Measurements from ENCODE around the gene FOXC2.

Gene FOXC2

DNA sequence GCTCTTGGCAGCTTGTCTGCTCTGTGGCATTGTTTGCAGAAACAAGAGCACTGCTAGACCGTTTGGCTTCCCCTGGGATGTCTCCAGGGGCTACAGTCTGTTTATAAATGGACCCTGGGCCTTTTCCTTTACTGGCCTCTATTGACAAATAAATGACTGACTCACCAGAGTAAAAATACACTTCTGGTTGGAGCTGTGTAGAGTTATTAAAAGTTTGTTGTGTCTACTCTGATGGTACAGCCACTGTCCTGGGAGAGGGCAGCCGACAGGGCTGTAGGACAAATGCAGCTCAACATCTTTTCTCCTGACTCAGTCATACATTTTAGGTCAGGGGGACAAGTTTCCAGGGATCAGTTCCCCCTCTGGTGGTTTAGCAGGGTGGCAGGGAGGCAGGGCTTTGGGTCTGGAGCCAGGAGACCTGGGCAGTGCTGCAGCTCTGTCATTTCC, 41.7 kb downstream of the FOXC2 start:
- Histone ChIP-seq H3K27me3 (ENCODE audit: control insufficient read depth in 1 of 2, insufficient read depth in 2 of 2, low read length in 2 of 2) (peaks cover 0 to 23% of the 10 kb centered on the region in 2 donors), H3K36me3 (ENCODE audit: control insufficient read depth in 2 of 2, insufficient read depth in 2 of 2, low read length in 2 of 2) (no peaks in the 10 kb centered on the region), H3K27ac (ENCODE audit: low read length) (no peak overlapping the region), H3K9ac (ENCODE audit: low read length in 2 of 2) (no peak overlapping the region), H3K4me3 (ENCODE audit: low read length in 2 of 2) (no peak overlapping the region), H3K4me1 (ENCODE audit: control insufficient read depth, insufficient read depth, low read length) (peaks cover 8% of the 10 kb centered on the region), H3K9me3 (ENCODE audit: control insufficient read depth in 2 of 2, low read length in 2 of 2) (no peaks in the 10 kb centered on the region)

DNA sequence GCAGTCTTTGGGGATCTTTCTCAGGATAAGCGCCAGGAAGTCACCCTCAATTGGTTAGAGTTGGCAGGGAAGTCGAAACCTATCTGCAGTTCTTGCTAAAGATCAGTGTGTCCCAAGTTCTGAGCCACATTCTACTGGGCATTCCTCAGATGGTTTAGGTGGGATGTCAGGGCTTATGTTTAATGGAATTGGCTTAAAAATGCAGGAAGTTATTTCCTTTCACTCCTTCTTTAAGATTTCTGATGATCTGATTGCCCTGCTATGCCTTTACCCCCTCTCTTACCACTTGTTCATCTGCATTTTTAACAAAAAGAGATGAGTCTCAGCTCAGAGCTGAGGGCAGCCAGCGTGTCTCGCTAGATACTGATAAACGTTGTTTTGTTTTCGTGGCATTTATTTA, 42.5 kb downstream of the FOXC2 start:
- peaks cover 0 to 20% of the 10 kb centered on the region in 2 donors for H3K27me3 ChIP-seq (ENCODE audit: control insufficient read depth in 1 of 2, insufficient read depth in 2 of 2, low read length in 2 of 2)
- H3K9ac ChIP-seq (ENCODE audit: low read length in 2 of 2): no peak overlapping the region
- no peak overlapping the region for H3K27ac ChIP-seq (ENCODE audit: low read length)
- no peaks in the 10 kb centered on the region for H3K9me3 ChIP-seq (ENCODE audit: control insufficient read depth in 2 of 2, low read length in 2 of 2)
- peaks cover 8% of the 10 kb centered on the region for H3K4me1 ChIP-seq (ENCODE audit: control insufficient read depth, insufficient read depth, low read length)
- H3K36me3 ChIP-seq (ENCODE audit: control insufficient read depth in 2 of 2, insufficient read depth in 2 of 2, low read length in 2 of 2): no peaks in the 10 kb centered on the region
- no peak overlapping the region for H3K4me3 ChIP-seq (ENCODE audit: low read length in 2 of 2)

DNA sequence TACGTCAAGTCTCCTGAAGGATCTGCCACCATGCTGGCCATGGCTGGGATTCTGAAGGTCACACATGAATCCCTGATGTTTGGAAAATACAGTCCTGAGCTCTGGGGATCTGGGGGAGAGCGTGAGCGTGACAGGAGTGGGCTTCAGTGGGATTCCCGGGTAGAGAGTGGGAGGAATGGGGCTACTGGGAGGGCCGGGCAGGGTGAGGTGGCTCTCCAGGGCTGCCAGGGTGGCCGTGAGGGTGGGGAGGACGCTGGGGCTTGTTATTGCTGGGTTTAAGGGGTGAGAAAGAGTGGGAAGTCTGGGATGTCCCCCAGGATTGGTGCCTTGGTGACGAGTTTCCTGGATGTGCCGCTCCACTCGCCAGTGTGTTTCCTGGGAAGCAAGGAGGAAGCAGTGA, 43.0 kb downstream of the FOXC2 start:
- H3K27me3 ChIP-seq (ENCODE audit: control insufficient read depth in 1 of 2, insufficient read depth in 2 of 2, low read length in 2 of 2): peaks cover 0 to 19% of the 10 kb centered on the region in 2 donors
- no peak overlapping the region for H3K4me3 ChIP-seq (ENCODE audit: low read length in 2 of 2)
- no peak overlapping the region for H3K27ac ChIP-seq (ENCODE audit: low read length)
- peaks cover 8% of the 10 kb centered on the region for H3K4me1 ChIP-seq (ENCODE audit: control insufficient read depth, insufficient read depth, low read length)
- no peaks in the 10 kb centered on the region for H3K9me3 ChIP-seq (ENCODE audit: control insufficient read depth in 2 of 2, low read length in 2 of 2)
- H3K9ac ChIP-seq (ENCODE audit: low read length in 2 of 2): no peak overlapping the region
- no peaks in the 10 kb centered on the region for H3K36me3 ChIP-seq (ENCODE audit: control insufficient read depth in 2 of 2, insufficient read depth in 2 of 2, low read length in 2 of 2)

DNA sequence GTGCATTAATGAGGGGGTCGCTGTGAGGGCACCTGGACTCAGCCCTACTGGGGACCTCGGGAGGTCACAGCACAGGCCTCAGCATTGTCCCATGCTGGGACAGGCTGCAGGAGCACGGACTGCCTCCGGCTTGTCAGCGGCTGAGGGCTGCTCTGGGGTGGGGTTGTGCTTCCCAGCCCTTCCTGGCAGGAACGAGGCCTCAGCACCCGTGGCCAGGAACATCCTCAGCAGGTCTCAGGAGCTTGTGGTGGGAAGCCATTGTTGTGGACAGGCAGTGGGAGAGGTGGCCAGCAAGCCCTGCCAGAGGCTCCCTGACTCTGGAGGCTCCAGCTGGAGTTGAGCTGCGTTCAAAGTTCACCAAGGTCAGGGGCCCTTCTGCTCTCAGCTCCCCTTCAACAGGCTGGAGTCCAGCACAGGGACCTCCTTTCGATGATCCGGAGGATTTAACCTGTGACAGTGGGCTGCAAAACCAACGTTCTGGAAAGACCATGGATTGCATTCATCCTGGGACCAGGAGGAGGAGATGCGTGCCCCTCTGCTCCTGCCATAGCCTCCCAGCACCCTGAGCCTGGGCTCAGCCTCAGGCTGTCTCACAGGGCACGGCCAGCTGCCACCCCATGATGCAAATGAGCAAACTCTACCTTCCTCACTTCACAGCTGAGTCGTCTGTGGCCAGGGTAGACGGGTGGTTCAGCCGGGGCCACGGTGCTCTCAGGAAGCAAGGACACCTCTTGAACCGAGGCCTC, 44.3 kb downstream of the FOXC2 start:
- H3K27me3 ChIP-seq (ENCODE audit: control insufficient read depth in 1 of 2, insufficient read depth in 2 of 2, low read length in 2 of 2): peaks cover 0 to 18% of the 10 kb centered on the region in 2 donors
- H3K27ac ChIP-seq (ENCODE audit: low read length): no peak overlapping the region
- H3K36me3 ChIP-seq (ENCODE audit: control insufficient read depth in 2 of 2, insufficient read depth in 2 of 2, low read length in 2 of 2): no peaks in the 10 kb centered on the region
- peak overlapping the region in 1 of 2 donors; percentile 15 for H3K4me3 ChIP-seq (ENCODE audit: low read length in 2 of 2)
- no peak overlapping the region for H3K9ac ChIP-seq (ENCODE audit: low read length in 2 of 2)
- peaks cover 8% of the 10 kb centered on the region for H3K4me1 ChIP-seq (ENCODE audit: control insufficient read depth, insufficient read depth, low read length)
- peaks cover 0 to 2% of the 10 kb centered on the region in 2 donors for H3K9me3 ChIP-seq (ENCODE audit: control insufficient read depth in 2 of 2, low read length in 2 of 2)

DNA sequence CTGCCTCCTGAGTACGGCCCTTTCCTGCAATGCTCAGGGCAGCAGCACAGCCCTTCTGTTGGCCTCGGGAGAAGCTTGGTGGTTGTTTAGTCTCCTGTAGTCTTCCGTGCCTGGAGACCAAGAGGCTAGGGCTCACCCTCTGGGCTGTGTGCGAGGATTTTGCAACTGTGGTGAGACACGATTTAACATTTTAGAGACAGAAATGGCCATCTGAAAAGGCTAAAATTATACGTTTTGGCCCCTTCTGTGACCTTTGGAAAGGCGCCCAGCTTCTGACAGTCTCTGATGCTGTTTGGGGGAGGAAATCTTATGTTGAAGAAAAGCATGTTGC, 44.9 kb downstream of the FOXC2 start:
- H3K36me3 ChIP-seq (ENCODE audit: control insufficient read depth in 2 of 2, insufficient read depth in 2 of 2, low read length in 2 of 2): no peaks in the 10 kb centered on the region
- H3K4me3 ChIP-seq (ENCODE audit: low read length in 2 of 2): peak overlapping the region in 1 of 2 donors; percentile 15
- peaks cover 0 to 17% of the 10 kb centered on the region in 2 donors for H3K27me3 ChIP-seq (ENCODE audit: control insufficient read depth in 1 of 2, insufficient read depth in 2 of 2, low read length in 2 of 2)
- H3K9ac ChIP-seq (ENCODE audit: low read length in 2 of 2): no peak overlapping the region
- peaks cover 8% of the 10 kb centered on the region for H3K4me1 ChIP-seq (ENCODE audit: control insufficient read depth, insufficient read depth, low read length)
- peaks cover 0 to 2% of the 10 kb centered on the region in 2 donors for H3K9me3 ChIP-seq (ENCODE audit: control insufficient read depth in 2 of 2, low read length in 2 of 2)
- no peak overlapping the region for H3K27ac ChIP-seq (ENCODE audit: low read length)

DNA sequence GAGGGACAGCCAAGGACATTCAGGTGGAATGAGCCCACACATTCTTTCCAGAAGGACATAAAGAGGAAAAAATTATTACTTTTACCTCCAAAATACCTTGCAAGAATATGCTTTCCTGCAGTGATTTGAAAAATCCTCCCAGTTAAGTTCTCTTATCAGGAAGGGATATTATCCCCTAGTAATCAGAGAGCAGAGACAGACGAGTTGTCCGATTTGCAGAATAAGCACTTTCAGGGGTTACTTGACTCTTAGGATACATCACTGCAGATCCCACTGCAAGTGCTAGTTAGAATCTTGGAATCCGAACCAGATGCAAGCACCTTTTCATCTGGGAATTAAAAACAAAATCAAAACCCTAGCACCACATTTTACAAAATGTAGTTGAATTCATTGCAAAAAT, 45.3 kb downstream of the FOXC2 start:
- H3K4me1 ChIP-seq (ENCODE audit: control insufficient read depth, insufficient read depth, low read length): peaks cover 8% of the 10 kb centered on the region
- peaks cover 0 to 17% of the 10 kb centered on the region in 2 donors for H3K27me3 ChIP-seq (ENCODE audit: control insufficient read depth in 1 of 2, insufficient read depth in 2 of 2, low read length in 2 of 2)
- no peak overlapping the region for H3K27ac ChIP-seq (ENCODE audit: low read length)
- H3K36me3 ChIP-seq (ENCODE audit: control insufficient read depth in 2 of 2, insufficient read depth in 2 of 2, low read length in 2 of 2): no peaks in the 10 kb centered on the region
- no peak overlapping the region for H3K4me3 ChIP-seq (ENCODE audit: low read length in 2 of 2)
- no peak overlapping the region for H3K9ac ChIP-seq (ENCODE audit: low read length in 2 of 2)
- H3K9me3 ChIP-seq (ENCODE audit: control insufficient read depth in 2 of 2, low read length in 2 of 2): peaks cover 0 to 2% of the 10 kb centered on the region in 2 donors

DNA sequence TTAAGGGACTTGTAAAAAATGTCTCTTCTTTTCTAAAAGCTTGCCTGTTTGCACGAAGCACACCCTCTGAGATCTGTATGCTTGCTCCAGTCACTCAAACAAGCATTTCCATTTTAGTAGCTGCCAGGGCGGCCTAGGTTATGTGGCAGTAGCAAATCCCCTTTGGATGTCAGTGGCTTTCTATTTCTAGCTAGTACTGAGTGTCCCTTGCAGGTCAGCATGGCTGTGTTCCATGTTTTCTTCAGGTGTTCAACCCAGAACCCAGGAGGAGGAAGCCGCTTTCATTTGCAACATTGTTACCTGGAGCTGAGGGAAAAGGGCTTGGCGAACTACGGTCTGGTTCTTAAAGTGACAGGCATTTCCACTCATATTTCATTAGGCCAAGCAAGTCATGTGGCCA, 48.1 kb downstream of the FOXC2 start:
- peaks cover 8% of the 10 kb centered on the region for H3K4me1 ChIP-seq (ENCODE audit: control insufficient read depth, insufficient read depth, low read length)
- H3K36me3 ChIP-seq (ENCODE audit: control insufficient read depth in 2 of 2, insufficient read depth in 2 of 2, low read length in 2 of 2): no peaks in the 10 kb centered on the region
- no peak overlapping the region for H3K9ac ChIP-seq (ENCODE audit: low read length in 2 of 2)
- peaks cover 0 to 11% of the 10 kb centered on the region in 2 donors for H3K27me3 ChIP-seq (ENCODE audit: control insufficient read depth in 1 of 2, insufficient read depth in 2 of 2, low read length in 2 of 2)
- no peak overlapping the region for H3K4me3 ChIP-seq (ENCODE audit: low read length in 2 of 2)
- peaks cover 0 to 2% of the 10 kb centered on the region in 2 donors for H3K9me3 ChIP-seq (ENCODE audit: control insufficient read depth in 2 of 2, low read length in 2 of 2)
- H3K27ac ChIP-seq (ENCODE audit: low read length): no peak overlapping the region

DNA sequence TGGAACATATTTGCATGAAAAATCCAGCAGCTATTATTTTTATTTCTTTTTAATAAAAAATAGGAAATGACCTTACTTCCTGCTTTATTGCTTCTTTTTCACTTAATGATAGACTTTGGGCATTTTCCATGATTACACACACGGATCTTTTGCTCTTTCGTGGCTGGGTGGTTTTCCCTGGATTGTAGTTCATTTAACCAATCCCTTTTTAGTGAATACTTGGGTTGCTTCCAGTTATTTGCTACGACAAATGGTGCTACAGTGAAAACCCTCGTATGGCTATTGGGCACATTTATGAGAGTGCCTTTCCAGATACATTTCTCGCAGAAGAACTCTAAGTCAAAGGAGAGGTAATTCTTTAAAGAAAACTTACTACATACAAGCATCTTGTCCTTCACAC, 50.3 kb downstream of the FOXC2 start:
- no peaks in the 10 kb centered on the region for H3K4me1 ChIP-seq (ENCODE audit: control insufficient read depth, insufficient read depth, low read length)
- peaks cover 0 to 2% of the 10 kb centered on the region in 2 donors for H3K9me3 ChIP-seq (ENCODE audit: control insufficient read depth in 2 of 2, low read length in 2 of 2)
- no peak overlapping the region for H3K9ac ChIP-seq (ENCODE audit: low read length in 2 of 2)
- no peak overlapping the region for H3K27ac ChIP-seq (ENCODE audit: low read length)
- H3K36me3 ChIP-seq (ENCODE audit: control insufficient read depth in 2 of 2, insufficient read depth in 2 of 2, low read length in 2 of 2): no peaks in the 10 kb centered on the region
- peaks cover 0 to 9% of the 10 kb centered on the region in 2 donors for H3K27me3 ChIP-seq (ENCODE audit: control insufficient read depth in 1 of 2, insufficient read depth in 2 of 2, low read length in 2 of 2)
- H3K4me3 ChIP-seq (ENCODE audit: low read length in 2 of 2): no peak overlapping the region

DNA sequence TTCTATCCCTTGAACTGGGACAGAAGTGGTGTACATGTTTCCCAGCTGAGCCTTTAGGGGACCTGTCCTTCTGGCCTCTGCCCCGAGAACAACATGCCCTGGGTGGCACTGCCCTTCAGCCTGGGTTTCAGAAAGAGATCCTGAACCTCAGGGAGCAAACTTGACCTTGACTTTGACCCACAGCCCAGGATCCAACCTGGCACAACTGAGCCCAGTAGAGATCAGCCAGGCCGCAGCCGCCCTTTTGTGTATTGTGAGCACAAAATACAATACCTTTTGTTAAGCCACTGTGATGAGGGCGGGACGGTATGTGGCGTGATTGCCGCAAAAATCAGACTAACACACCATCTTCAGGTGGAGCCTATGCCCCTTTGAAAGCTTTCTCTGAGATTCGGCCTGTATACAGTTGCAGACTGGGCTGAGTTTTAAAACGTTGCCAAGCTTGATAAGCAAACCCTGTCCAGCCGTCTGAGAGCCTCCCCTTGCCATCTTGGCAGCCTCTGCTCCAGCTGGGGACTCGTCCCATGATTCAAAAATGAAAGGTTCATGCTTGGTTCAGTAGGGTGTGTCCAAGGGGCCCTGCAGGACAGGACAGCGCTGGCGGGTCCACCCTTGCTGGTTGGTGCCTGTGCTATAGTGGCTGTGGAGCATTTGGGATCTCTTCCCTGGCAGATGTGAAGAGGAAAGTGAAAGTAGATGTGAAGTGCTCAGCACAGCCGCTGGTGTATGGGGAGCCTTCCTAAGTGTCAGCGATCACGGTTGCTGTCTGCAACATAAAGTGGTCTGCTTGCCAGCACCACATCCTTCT, 52.0 kb downstream of the FOXC2 start:
- Histone ChIP-seq H3K27me3 (ENCODE audit: control insufficient read depth in 1 of 2, insufficient read depth in 2 of 2, low read length in 2 of 2) (peaks cover 0 to 10% of the 10 kb centered on the region in 2 donors), H3K9ac (ENCODE audit: low read length in 2 of 2) (no peak overlapping the region), H3K4me1 (ENCODE audit: control insufficient read depth, insufficient read depth, low read length) (no peaks in the 10 kb centered on the region), H3K9me3 (ENCODE audit: control insufficient read depth in 2 of 2, low read length in 2 of 2) (peaks cover 0 to 2% of the 10 kb centered on the region in 2 donors), H3K4me3 (ENCODE audit: low read length in 2 of 2) (peak overlapping the region in 1 of 2 donors; percentile 49), H3K27ac (ENCODE audit: low read length) (no peak overlapping the region), H3K36me3 (ENCODE audit: control insufficient read depth in 2 of 2, insufficient read depth in 2 of 2, low read length in 2 of 2) (no peaks in the 10 kb centered on the region)

All from stomach smooth muscle (tissue), 2 donors.